Measurements from ENCODE around the gene ADGB.

GRCh38 chr6:146775220-146775619 lies 176.4 kb downstream of the ADGB start:
- TF ChIP-seq, protein P1, sequence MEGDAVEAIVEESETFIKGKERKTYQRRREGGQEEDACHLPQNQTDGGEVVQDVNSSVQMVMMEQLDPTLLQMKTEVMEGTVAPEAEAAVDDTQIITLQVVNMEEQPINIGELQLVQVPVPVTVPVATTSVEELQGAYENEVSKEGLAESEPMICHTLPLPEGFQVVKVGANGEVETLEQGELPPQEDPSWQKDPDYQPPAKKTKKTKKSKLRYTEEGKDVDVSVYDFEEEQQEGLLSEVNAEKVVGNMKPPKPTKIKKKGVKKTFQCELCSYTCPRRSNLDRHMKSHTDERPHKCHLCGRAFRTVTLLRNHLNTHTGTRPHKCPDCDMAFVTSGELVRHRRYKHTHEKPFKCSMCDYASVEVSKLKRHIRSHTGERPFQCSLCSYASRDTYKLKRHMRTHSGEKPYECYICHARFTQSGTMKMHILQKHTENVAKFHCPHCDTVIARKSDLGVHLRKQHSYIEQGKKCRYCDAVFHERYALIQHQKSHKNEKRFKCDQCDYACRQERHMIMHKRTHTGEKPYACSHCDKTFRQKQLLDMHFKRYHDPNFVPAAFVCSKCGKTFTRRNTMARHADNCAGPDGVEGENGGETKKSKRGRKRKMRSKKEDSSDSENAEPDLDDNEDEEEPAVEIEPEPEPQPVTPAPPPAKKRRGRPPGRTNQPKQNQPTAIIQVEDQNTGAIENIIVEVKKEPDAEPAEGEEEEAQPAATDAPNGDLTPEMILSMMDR (IDR thresholded peaks at IDR 0.05 in 2 of 3, conservative IDR thresholded peaks at IDR 0.05 in 1 of 3; ENCODE audit: borderline replicate concordance in 1 of 3, insufficient read depth in 1 of 3, low read depth in 2 of 3, low read length in 2 of 3): peak in 2 of 3 experiments; percentile 15 to 27; a peak in 2 of 6 replicates
- no peak for TF ChIP-seq MAX (IDR thresholded peaks at IDR 0.05)
- no peak for TF ChIP-seq SIN3A (IDR thresholded peaks at IDR 0.05; ENCODE audit: low read depth)
- peak; percentile 53 for TF ChIP-seq RAD21 (IDR thresholded peaks at IDR 0.05; ENCODE audit: low read depth)
- TF ChIP-seq SP1 (IDR thresholded peaks at IDR 0.05; ENCODE audit: low read depth): no peak
- TF ChIP-seq POLR2A (IDR thresholded peaks at IDR 0.05; ENCODE audit: borderline replicate concordance, extremely low read depth, insufficient read depth, insufficient read length): no peak
- TF ChIP-seq YY1 (IDR thresholded peaks at IDR 0.05; ENCODE audit: extremely low read depth, insufficient replicate concordance, low read depth, low read length): no peak
- TF ChIP-seq TCF7L2 (IDR thresholded peaks at IDR 0.05; ENCODE audit: borderline replicate concordance, extremely low read depth, insufficient read depth, insufficient read length): no peak
- TF ChIP-seq JUND (IDR thresholded peaks at IDR 0.05): no peak
- no peak for TF ChIP-seq EZH2 (IDR thresholded peaks at IDR 0.05)
- TF ChIP-seq, protein P2, sequence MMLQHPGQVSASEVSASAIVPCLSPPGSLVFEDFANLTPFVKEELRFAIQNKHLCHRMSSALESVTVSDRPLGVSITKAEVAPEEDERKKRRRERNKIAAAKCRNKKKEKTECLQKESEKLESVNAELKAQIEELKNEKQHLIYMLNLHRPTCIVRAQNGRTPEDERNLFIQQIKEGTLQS (IDR thresholded peaks at IDR 0.05): no peak
- TF ChIP-seq EZH2phosphoT487 (IDR thresholded peaks at IDR 0.05; ENCODE audit: borderline replicate concordance): no peak
- TF ChIP-seq ZFX (IDR thresholded peaks at IDR 0.05): no peak
- TF ChIP-seq EGR1 (IDR thresholded peaks at IDR 0.05; ENCODE audit: low read depth): no peak

Measured in HCT116 (cell line).